ENCODE results near the gene NCK1.

GRCh38 chr3:136955813-136956212 lies 93.8 kb downstream of the NCK1 start:
- no peak for TF ChIP-seq RAD21 (conservative IDR thresholded peaks at IDR 0.05 in 1 of 2, IDR thresholded peaks at IDR 0.05 in 1 of 2)
- TF ChIP-seq ELK1 (IDR thresholded peaks at IDR 0.05; ENCODE audit: low read depth, low read length): no peak
- TF ChIP-seq HOXA7 (CRISPR knock-in tag; IDR thresholded peaks at IDR 0.05): no peak
- TF ChIP-seq EP300 (IDR thresholded peaks at IDR 0.05): no peak
- TF ChIP-seq RNF2 (IDR thresholded peaks at IDR 0.05; ENCODE audit: borderline replicate concordance, low read depth): no peak
- TF ChIP-seq RCOR1 (IDR thresholded peaks at IDR 0.05; ENCODE audit: low read depth, low read length): no peak
- TF ChIP-seq REST (IDR thresholded peaks at IDR 0.05): no peak
- TF ChIP-seq CTCF (IDR thresholded peaks at IDR 0.05): no peak
- no peak for TF ChIP-seq POLR2A (IDR thresholded peaks at IDR 0.05; ENCODE audit: low read length)
- no peak for TF ChIP-seq ZSCAN20 (CRISPR knock-in tag; IDR thresholded peaks at IDR 0.05)
- no peak for TF ChIP-seq USF2 (IDR thresholded peaks at IDR 0.05)
- TF ChIP-seq RFX5 (IDR thresholded peaks at IDR 0.05): no peak
- no peak for TF ChIP-seq PBX3 (IDR thresholded peaks at IDR 0.05)
- TF ChIP-seq JUNB (IDR thresholded peaks at IDR 0.05): no peak

Measured in A549 (cell line).